T-cell (primary cell): ENCODE data around the gene IFT172. TPM values are rescaled to one million over a fixed set of nuclear protein-coding genes. Genes with fewer than 3 reads are reported as not detected.
"Not testable (repeated sequence)": the region's sequence is repeated elsewhere in the genome, so short reads cannot be mapped to it uniquely, and the experiment has no call there.

ENCODE experiments used
- ATAC-seq, 4 experiments: fragments of 200-7000 bp in 3 of 4; fragments of 150-1000 bp in 1 of 4; cut with Tn5 transposase; replicated peaks in 1 of 4; 1 replicate in 3 of 4; 2 replicates in 1 of 4; pipeline ENCODE4 v1.10.0; 2021; ENCODE audit warnings: moderate library complexity in 3 of 4, mild to moderate bottlenecking in 2 of 4, moderate number of reproducible peaks in 1 of 4
- CTCF ChIA-PET, 2 donors: fragments of 300-600 bp; sonication (Branson Sonifier 250); formaldehyde crosslinking; loops; one replicate each; lab custom pipeline; 2022; ENCODE audit warnings: antibody characterized with exemption in 2 of 2; lab: Charles Lee
- POLR2A ChIA-PET, 2 donors: fragments of 300-600 bp; sonication (Branson Sonifier 250); formaldehyde crosslinking; loops; one replicate each; lab custom pipeline; 2022; ENCODE audit warnings: antibody characterized with exemption in 2 of 2; lab: Charles Lee
- DNase-seq, 35 experiments: peaks; one replicate each; pipeline versions ENCODE4 v3.0.0 to v3.0.0-alpha.2; 2013 to 2023
- H3K27ac ChIP-seq: one replicate; pipeline ENCODE4 v1.5.1; 2013; ENCODE audit warnings: low read length
- H3K27me3 ChIP-seq, 2 experiments: replicated peaks in 1 of 2; 1 replicate in 1 of 2; 2 replicates in 1 of 2; pipeline versions ENCODE4 v1.6.1 to v1.7.0; 2013; ENCODE audit warnings: low read length in 1 of 2, mixed read lengths in 1 of 2; ENCODE audit not compliant: control insufficient read depth in 2 of 2, insufficient read depth in 2 of 2; ENCODE audit errors: extremely low read depth in 1 of 2
- H3K36me3 ChIP-seq, 2 donors: 1 replicate in 1 of 2; 2 replicates in 1 of 2; pipeline versions ENCODE4 v1.6.1 to v1.7.0; 2013; ENCODE audit warnings: low read length in 1 of 2; ENCODE audit not compliant: control insufficient read depth in 2 of 2, insufficient read depth in 1 of 2; ENCODE audit errors: extremely low read depth in 1 of 2
- H3K4me1 ChIP-seq, 2 experiments: 1 replicate in 1 of 2; 2 replicates in 1 of 2; pipeline versions ENCODE4 v1.6.1 to v1.7.0; 2013; ENCODE audit warnings: low read length in 2 of 2, mixed read lengths in 1 of 2; ENCODE audit not compliant: insufficient read depth in 2 of 2, control insufficient read depth in 1 of 2; ENCODE audit errors: extremely low read depth in 1 of 2
- H3K4me3 ChIP-seq, 2 donors: 1 replicate in 1 of 2; 2 replicates in 1 of 2; pipeline versions ENCODE4 v1.5.1 to v1.7.0; 2013; ENCODE audit warnings: mild to moderate bottlenecking in 2 of 2, low read length in 1 of 2, moderate library complexity in 1 of 2; ENCODE audit not compliant: control insufficient read depth in 1 of 2; ENCODE audit errors: extremely low read depth in 1 of 2
- H3K9me3 ChIP-seq: 2 replicates; pipeline ENCODE4 v1.7.0; 2013
- H3K27ac Mint-ChIP-seq, 2 donors: one replicate each; pipeline ENCODE4 v1.8.0; 2020 to 2021; ENCODE audit warnings: mild to moderate bottlenecking in 2 of 2, mixed read lengths in 2 of 2
- H3K27me3 Mint-ChIP-seq, 2 donors: one replicate each; pipeline ENCODE4 v1.8.0; 2021 to 2022; ENCODE audit warnings: mixed read lengths in 2 of 2
- H3K36me3 Mint-ChIP-seq: one replicate; pipeline ENCODE4 v1.8.0; 2021; ENCODE audit warnings: mixed read lengths
- H3K4me1 Mint-ChIP-seq, 3 donors: one replicate each; pipeline ENCODE4 v1.8.0; 2020 to 2022; ENCODE audit warnings: mixed read lengths in 3 of 3, mild to moderate bottlenecking in 1 of 3
- H3K4me3 Mint-ChIP-seq, 3 donors: one replicate each; pipeline ENCODE4 v1.8.0; 2020 to 2022; ENCODE audit warnings: mild to moderate bottlenecking in 3 of 3, mixed read lengths in 3 of 3, moderate library complexity in 3 of 3
- H3K9me3 Mint-ChIP-seq, 3 donors: one replicate each; pipeline ENCODE4 v1.8.0; 2020 to 2022; ENCODE audit warnings: mixed read lengths in 3 of 3
- WGBS: methylation state at CpG from one replicate; pipeline ENCODE4 v1.1.5; 2013; ENCODE audit warnings: missing lambda C conversion rate; ENCODE audit not compliant: insufficient coverage; 5-methylcytosine and 5-hydroxymethylcytosine counted together
- total RNA-seq, 35 experiments: library from RNA in 6 of 35; stranded (reverse) in 6 of 35; fragments of 120-200 nt in 1 of 35; gene quantifications; one replicate each; pipeline versions ENCODE4 v1.2.1 to v1.2.4 and lab custom pipeline; 2013 to 2026

The IFT172 gene
- total RNA-seq = 10 to 100 TPM; 14.6 to 25.3 (median 17.3) TPM
- 16.4 TPM for total RNA-seq (2013)
- 3.2 to 36.1 (median 18.4) reads per million in 29 experiments for total RNA-seq (lab: John Stamatoyannopoulos, UW)

DNA sequence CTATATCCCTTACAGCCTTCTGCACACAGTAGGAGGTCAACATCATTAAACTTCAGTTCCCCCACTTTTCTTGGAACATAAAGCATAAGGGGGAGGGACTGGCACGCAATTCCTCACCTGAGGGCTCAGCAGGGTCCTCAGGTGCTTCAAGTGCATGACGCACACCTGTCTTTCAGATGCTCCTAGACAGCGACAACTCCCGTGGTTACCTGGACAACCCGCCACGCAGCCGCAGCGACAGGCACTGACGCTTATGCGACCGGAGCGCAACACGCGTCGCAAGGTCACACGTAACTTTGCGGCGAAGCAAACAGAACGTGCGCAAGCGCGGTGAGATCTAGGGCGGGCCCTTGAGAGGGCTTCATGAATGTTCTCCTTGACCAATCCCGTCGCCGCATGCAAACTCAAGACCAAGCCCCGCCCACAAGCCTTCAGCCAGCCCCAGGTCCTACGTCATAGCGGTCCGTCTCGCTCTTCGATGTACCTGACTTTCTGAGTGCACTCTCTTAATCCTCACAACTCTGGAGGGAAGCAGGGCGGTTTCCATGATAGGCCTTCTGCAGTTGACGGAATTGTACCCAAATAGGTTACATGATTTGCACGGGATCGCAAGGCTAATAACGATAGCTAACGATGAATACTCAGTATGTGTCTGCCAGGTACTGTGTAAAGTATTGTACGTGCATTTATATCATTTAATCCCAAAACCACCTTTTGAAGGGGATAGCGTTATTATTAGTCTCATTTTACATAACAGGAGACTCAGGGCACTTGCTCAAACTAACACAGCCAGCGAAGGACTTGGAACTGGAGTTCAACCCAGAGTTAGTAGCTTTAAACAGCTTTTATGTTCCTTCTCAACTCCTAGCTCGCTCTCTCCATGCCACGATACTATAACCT, at the start of gene IFT172:
Gene IFT172, minus strand, starts transcription at position 246 of the 900 bp plus-strand sequence. Its CDS starts 90 bp downstream, at position 156.
- WGBS = 0% methylated on average over 33 of the region's 43 CpGs
- H3K4me1 Mint-ChIP-seq = peaks cover 9 to 21% (median 20%) of the 10 kb centered on the region in 3 donors
- H3K4me1 ChIP-seq = peaks cover 9 to 23% of the 10 kb centered on the region in 2 experiments
- ChIA-PET CTCF (no interaction called here), POLR2A (interaction anchor here in 1 of 2 donors (0.6 kb wide), 1 partner anchor 62 kb away, joined by 3 read pairs; no protein-coding TSS in a partner anchor)
- ATAC-seq (peak; percentile 91 to 96 (median 94)), DNase-seq (peak; percentile 96 to 100 (median 100))
- H3K4me3 ChIP-seq = peak within 1 kb of the TSS; percentile 48 to 55
- H3K36me3 ChIP-seq = peaks cover 0 to 6% of the 10 kb centered on the region in 2 donors
- peaks cover 7 to 17% of the 10 kb centered on the region in 2 donors for H3K27me3 Mint-ChIP-seq
- peak within 1 kb of the TSS; percentile 70 to 83 (median 77) for H3K4me3 Mint-ChIP-seq
- H3K36me3 Mint-ChIP-seq = peaks cover 9% of the 10 kb centered on the region
- no peaks in the 10 kb centered on the region for H3K9me3 Mint-ChIP-seq
- H3K27ac Mint-ChIP-seq = peak within 1 kb of the TSS; percentile 82 to 90
- peaks cover 0 to 15% of the 10 kb centered on the region in 2 experiments for H3K27me3 ChIP-seq
- no peaks in the 10 kb centered on the region for H3K9me3 ChIP-seq
- peak within 1 kb of the TSS; percentile 81 for H3K27ac ChIP-seq

DNA sequence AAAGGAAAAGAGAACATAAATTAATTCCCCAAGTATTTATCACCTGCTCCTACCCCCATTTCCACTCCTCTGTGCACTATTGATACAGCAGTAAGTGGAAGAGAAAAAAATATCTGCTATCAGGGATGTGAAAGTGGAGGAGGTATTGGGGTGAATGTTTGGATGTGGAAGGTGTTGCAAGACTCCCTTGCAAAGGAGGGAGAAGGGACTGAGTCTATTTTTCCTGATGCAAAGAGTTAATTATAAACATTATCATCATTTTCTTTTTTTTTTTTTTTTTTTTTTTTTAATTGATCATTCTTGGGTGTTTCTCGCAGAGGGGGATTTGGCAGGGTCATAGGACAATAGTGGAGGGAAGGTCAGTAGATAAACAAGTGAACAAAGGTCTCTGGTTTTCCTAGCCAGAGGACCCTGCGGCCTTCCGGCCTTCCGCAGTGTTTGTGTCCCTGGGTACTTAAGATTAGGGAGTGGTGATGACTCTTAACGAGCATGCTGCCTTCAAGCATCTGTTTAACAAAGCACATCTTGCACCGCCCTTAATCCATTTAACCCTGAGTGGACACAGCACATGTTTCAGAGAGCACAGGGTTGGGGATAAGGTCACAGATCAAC, 49.4 kb upstream of the IFT172 start:
- CTCF ChIA-PET = not testable (repeated sequence)

GRCh38 chr2:27537287-27537686, 47.7 kb upstream of the IFT172 start:
- H3K27ac ChIP-seq = no peak overlapping the region
- no peak for ATAC-seq
- H3K4me1 Mint-ChIP-seq = no peaks in the 10 kb centered on the region
- CTCF ChIA-PET = no interaction called here
- H3K4me3 ChIP-seq = no peak overlapping the region
- no peaks in the 10 kb centered on the region for H3K9me3 ChIP-seq
- POLR2A ChIA-PET = no interaction called here
- DNase-seq = no peak
- H3K27me3 Mint-ChIP-seq = peaks cover 4 to 11% of the 10 kb centered on the region in 2 donors
- peaks cover 3 to 6% of the 10 kb centered on the region in 2 experiments for H3K27me3 ChIP-seq
- H3K4me1 ChIP-seq = no peaks in the 10 kb centered on the region
- H3K36me3 Mint-ChIP-seq = no peaks in the 10 kb centered on the region
- no peak overlapping the region for H3K4me3 Mint-ChIP-seq
- H3K9me3 Mint-ChIP-seq = no peaks in the 10 kb centered on the region
- 100% methylated on average over 2 of the region's 4 CpGs for WGBS
- H3K36me3 ChIP-seq = no peaks in the 10 kb centered on the region
- H3K27ac Mint-ChIP-seq = no peak overlapping the region

More for the DNA sequence above, 49.4 kb upstream of the IFT172 start:
- H3K9me3 Mint-ChIP-seq, DNase-seq, H3K27me3 Mint-ChIP-seq, H3K27me3 ChIP-seq, H3K4me1 Mint-ChIP-seq, H3K36me3 Mint-ChIP-seq, ATAC-seq, H3K9me3 ChIP-seq, H3K36me3 ChIP-seq, H3K4me1 ChIP-seq, POLR2A ChIA-PET, H3K27ac ChIP-seq, H3K27ac Mint-ChIP-seq, H3K4me3 ChIP-seq, H3K4me3 Mint-ChIP-seq: not testable (repeated sequence)
- WGBS = no CpG with 5 or more reads among the region's 6 CpGs

- H3K27ac Mint-ChIP-seq = no peak overlapping the region
- peaks cover 1 to 2% of the 10 kb centered on the region in 2 experiments for H3K27me3 ChIP-seq
Observed at GRCh38 chr2:27531983-27532382, 42.4 kb upstream of the IFT172 start.

GRCh38 chr2:27527182-27527581, 37.6 kb upstream of the IFT172 start:
- ATAC-seq (no peak), DNase-seq (no peak)
- Histone ChIP-seq H3K36me3 (no peaks in the 10 kb centered on the region), H3K27me3 (peaks cover 0 to 12% of the 10 kb centered on the region in 2 experiments), H3K4me3 (no peak overlapping the region), H3K27ac (no peak overlapping the region), H3K9me3 (no peaks in the 10 kb centered on the region), H3K4me1 (no peaks in the 10 kb centered on the region)
- Mint-ChIP-seq H3K36me3 (no peaks in the 10 kb centered on the region), H3K4me3 (no peak overlapping the region), H3K9me3 (no peaks in the 10 kb centered on the region), H3K27me3 (peaks cover 30 to 37% of the 10 kb centered on the region in 2 donors), H3K4me1 (no peaks in the 10 kb centered on the region), H3K27ac (no peak overlapping the region)
- 83% methylated on average over 1 of the region's 3 CpGs for WGBS
- CTCF ChIA-PET = no interaction called here
- POLR2A ChIA-PET = no interaction called here

More at GRCh38 chr2:27531983-27532382, 42.4 kb upstream of the IFT172 start:
- ChIA-PET POLR2A (no interaction called here), CTCF (no interaction called here)
- H3K4me3 Mint-ChIP-seq = no peak overlapping the region
- Histone ChIP-seq H3K36me3 (no peaks in the 10 kb centered on the region), H3K27ac (no peak overlapping the region), H3K4me1 (no peaks in the 10 kb centered on the region), H3K4me3 (no peak overlapping the region), H3K9me3 (no peaks in the 10 kb centered on the region)
- no peaks in the 10 kb centered on the region for H3K9me3 Mint-ChIP-seq
- no peaks in the 10 kb centered on the region for H3K4me1 Mint-ChIP-seq
- no peaks in the 10 kb centered on the region for H3K36me3 Mint-ChIP-seq
- no peak for ATAC-seq
- DNase-seq = no peak
- H3K27me3 Mint-ChIP-seq = peaks cover 14 to 17% of the 10 kb centered on the region in 2 donors
- WGBS = no CpG with 5 or more reads among the region's 2 CpGs

DNA sequence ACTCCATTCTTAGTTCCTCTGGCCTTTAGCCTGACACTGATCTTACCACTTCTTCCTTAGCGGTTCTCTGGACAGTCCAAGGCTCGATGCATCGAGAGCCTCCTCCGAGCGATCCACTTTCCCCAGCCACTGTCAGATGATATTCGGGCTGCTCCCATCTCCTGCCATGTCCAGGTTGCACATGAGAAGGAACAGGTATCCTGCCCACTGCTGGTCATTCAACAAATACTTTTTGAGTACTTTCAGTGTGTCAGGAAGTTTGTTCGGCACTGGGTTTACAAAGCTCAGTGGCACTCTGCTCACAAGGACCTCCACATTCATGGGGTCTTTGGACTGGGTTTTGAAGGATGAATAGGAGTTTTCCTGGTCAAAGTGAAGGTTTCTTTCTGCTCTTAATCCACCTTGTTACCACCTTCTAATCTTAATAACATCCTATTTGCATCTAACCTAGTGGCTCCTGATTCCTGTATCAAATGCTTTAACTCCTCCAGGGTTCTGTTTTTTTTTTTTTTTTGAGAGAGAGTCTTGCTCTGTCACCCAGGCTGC, 32.9 kb upstream of the IFT172 start:
- POLR2A ChIA-PET = no interaction called here

More for the DNA sequence above, 32.9 kb upstream of the IFT172 start:
- no peak overlapping the region for H3K27ac ChIP-seq
- no peak for ATAC-seq
- no peaks in the 10 kb centered on the region for H3K36me3 ChIP-seq
- H3K4me3 Mint-ChIP-seq = no peak overlapping the region
- H3K36me3 Mint-ChIP-seq = no peaks in the 10 kb centered on the region
- no peak for DNase-seq
- no peaks in the 10 kb centered on the region for H3K4me1 Mint-ChIP-seq
- peaks cover 0 to 26% of the 10 kb centered on the region in 2 experiments for H3K27me3 ChIP-seq
- H3K27ac Mint-ChIP-seq = no peak overlapping the region
- H3K9me3 Mint-ChIP-seq = no peaks in the 10 kb centered on the region
- no peaks in the 10 kb centered on the region for H3K9me3 ChIP-seq
- no peak overlapping the region for H3K4me3 ChIP-seq
- no peaks in the 10 kb centered on the region for H3K4me1 ChIP-seq
- WGBS = 100% methylated on average over 1 of the region's 7 CpGs
- H3K27me3 Mint-ChIP-seq = peaks cover 20 to 39% of the 10 kb centered on the region in 2 donors
- CTCF ChIA-PET = no interaction called here
